SW 1271 (cell line): ENCODE measurements around the gene CIROP.

Source experiments
- DNase-seq, 2 experiments: peaks; one replicate each; lab custom pipeline; 2025; lab: John Stamatoyannopoulos, UW

Gene CIROP, protein sequence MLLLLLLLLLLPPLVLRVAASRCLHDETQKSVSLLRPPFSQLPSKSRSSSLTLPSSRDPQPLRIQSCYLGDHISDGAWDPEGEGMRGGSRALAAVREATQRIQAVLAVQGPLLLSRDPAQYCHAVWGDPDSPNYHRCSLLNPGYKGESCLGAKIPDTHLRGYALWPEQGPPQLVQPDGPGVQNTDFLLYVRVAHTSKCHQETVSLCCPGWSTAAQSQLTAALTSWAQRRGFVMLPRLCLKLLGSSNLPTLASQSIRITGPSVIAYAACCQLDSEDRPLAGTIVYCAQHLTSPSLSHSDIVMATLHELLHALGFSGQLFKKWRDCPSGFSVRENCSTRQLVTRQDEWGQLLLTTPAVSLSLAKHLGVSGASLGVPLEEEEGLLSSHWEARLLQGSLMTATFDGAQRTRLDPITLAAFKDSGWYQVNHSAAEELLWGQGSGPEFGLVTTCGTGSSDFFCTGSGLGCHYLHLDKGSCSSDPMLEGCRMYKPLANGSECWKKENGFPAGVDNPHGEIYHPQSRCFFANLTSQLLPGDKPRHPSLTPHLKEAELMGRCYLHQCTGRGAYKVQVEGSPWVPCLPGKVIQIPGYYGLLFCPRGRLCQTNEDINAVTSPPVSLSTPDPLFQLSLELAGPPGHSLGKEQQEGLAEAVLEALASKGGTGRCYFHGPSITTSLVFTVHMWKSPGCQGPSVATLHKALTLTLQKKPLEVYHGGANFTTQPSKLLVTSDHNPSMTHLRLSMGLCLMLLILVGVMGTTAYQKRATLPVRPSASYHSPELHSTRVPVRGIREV

GRCh38 chr14:23104591-23105347 lies at the start of gene CIROP:
Gene CIROP, minus strand, starts transcription at chr14:23104989. Its CDS starts 69 bp downstream, at chr14:23104920.
- DNase-seq = no peak

- no peak for DNase-seq
These were observed 49.3 kb upstream of the CIROP start for GRCh38 chr14:23153851-23154796.

DNA sequence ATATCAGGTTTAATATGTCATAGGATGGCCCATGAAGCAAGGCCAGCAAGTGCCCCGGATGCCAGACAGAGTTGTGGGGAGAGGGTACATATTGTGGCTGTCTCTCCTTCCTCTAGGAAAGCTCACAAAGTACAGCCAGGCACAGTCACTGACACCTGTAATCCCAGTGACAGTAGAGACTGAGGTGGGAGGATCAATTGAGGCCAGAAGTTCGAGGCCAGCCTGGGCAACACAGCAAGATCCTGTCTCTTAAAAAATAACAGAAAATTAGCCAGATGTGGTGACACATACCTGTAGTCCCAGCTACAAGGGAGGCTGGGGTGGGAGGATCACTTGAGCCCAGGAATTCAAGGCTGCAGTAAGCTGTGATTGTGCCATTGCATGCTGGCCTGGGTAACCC lies 46.6 kb upstream of the CIROP start:
- no peak for DNase-seq

DNA sequence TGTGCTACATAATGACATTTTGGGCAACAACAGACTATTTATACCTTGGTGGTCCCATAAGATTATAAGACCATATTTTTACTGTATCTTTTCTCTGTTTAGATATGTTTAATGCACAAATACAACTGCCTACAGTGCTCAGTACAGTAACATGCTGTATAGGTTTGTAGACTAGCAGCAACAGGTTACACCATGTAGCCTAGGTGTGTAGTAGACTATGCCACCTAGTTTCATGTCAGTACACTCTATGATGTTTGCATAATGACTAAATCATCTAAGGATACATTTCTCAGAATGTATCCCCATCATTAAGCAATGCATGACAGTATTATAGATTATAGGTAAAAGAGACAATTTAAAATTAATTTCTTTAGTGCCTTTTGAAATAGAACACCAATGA lies 45.0 kb upstream of the CIROP start:
- DNase-seq = no peak

GRCh38 chr14:23148591-23149249 lies 43.9 kb upstream of the CIROP start:
- DNase-seq = no peak

GRCh38 chr14:23147676-23148075 lies 42.9 kb upstream of the CIROP start:
- DNase-seq = no peak

GRCh38 chr14:23146980-23147379 lies 42.2 kb upstream of the CIROP start:
- no peak for DNase-seq

GRCh38 chr14:23146351-23146910 lies 41.6 kb upstream of the CIROP start:
- DNase-seq = no peak

DNA sequence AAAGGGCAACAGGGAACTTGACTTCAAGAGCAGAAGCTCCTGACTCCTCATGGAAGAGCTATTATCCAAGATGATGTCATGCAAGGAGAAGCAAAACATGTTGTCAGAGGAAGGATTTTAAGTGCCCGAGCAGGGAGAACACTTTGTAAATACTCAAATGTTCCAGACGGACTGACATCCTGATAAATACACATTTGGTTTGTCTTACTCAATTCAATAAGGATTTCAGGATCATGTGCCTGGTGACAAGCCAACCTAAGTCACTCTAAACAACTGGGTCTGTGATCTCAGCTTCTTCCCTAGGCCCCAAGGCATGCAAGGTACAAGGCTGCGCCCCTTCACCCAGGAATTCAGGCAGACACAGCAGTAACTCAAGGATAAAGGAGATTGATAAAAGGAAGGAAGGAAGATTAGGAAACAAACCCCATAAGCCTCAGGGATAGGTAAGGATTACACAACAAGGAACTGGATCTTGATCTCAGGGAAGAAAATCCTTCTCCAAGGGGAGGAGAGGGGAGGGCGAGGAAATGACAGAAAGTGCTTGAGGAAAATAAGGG lies 41.1 kb upstream of the CIROP start:
- DNase-seq = no peak

GRCh38 chr14:23143911-23144310 lies 39.1 kb upstream of the CIROP start:
- no peak for DNase-seq

DNA sequence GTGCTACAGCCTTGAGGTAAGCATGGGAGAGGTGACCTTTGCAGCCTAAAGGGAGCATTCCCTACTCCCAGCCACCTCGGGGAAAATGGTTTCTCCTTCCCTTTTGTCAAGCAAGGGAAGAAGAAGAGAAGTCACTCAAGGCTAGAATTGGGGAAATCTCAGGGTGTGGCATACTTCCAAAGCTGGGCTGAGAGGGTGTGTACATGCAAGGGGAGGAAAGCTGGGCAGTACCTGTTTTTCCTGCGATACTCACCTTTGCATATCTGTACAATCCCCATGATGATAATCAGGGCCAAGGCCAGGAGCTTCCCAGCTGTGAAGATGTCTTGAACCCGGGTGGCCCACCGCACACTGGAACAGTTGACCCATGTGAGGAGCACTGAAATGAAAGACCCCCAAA lies 38.0 kb upstream of the CIROP start:
- no peak for DNase-seq

GRCh38 chr14:23141706-23142444 lies 37.1 kb upstream of the CIROP start:
- no peak for DNase-seq

DNA sequence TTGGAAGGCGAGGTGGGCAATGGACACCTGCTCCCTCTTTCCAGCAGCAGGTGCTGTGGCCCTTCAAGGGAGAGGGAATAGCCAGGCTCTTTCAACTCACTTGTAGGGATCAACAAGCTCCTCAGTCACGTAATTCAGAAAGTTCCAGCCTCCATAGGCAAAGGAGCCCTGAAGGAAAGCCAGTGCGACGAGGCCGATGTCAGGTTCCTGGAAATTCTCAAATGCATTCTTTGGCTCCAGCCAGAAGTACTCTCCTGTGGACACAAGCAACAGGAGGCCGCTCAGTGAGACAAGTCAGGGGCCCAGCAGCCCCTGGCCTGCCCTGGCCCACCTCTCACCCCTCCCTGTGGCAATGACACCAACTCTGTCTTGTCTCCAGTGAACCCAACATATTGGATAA lies 35.6 kb upstream of the CIROP start:
- no peak for DNase-seq

- DNase-seq = no peak
These were observed 35.1 kb upstream of the CIROP start for GRCh38 chr14:23139874-23140273.

DNA sequence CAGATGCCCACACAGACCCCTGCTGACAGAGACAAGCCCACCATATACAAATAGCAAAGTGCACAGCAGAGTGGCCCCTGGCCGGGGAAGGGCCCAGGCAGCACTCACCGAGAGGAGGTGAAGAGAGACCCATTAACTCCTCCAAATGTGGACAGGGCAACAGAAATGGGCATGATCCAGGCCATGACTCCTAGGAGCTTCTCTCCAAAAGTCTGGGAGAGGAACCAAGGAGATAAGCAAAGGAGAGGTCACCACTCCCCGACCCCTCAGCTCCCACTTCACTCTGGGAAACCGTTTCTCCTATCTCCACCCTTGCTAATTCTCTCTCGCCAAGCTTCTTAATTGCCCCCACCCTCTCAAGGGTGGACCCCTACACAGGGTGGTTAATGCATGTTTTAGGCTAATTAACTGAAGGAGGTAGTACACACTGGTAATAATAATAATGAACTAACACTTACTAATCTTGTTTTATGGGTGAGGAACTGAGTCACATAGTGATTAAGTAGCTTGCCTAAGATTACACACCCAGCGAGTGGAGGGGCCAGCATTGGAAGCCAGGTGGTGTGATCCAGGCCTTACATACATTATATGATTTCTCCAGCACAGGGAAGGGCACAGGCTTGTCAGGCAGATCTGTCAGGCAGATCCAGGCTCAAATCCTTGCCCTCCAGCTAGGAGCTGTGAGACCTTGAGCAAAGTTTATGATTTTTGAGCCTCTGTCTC lies 33.2 kb upstream of the CIROP start:
- no peak for DNase-seq

DNA sequence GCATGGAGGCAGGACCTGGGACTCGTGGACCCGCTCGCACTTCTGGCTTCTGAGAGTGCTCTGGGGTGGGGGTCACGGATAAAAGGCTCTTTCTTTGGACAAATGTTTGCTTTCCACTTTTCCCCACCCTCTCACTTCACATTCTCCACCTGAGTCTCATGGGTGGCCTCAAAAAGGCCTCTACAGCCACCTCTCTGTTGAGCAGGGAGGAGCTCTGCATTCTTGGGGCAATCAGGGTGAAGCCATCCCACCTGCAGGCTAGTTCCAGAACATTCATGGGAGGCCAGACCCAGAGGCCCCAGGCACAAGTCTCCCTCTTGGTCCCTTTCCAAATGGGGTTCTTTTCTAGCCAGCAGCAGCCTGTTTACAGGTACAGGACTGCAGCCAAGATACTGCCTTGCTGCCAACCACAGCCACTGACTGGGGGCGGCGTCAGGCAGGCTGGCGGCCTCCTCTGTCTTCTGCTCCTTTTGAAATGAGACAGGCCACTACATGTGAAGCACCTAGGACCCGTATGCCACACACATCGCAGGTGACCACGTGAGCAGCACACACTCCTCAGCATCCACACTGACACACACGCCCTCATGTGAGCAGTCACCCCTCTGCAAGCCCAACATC lies 32.5 kb upstream of the CIROP start:
- DNase-seq = no peak

- DNase-seq = no peak
These were observed 31.9 kb upstream of the CIROP start for GRCh38 chr14:23136566-23137133.

DNA sequence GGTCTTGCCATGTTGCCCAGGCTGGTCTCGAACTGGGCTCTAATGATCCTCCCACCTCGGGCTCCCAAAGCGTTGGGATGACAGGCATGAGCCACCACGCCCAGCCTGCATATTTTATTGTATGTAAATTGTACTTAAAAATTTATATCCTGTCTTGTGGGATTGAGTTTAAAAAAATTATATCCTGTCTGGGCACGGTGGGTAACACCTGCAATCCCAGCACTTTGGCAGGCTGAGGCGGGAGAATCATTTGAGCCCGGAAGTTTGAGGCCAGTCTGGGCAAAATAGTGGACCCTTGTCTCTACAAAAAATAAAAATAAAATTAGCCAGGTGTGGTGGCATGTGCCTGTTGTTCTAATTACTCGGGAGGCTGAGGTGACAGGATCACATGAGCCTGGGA lies 28.2 kb upstream of the CIROP start:
- no peak for DNase-seq
